ENCODE data around the gene EXOC8. TPM values are rescaled to one million over a fixed set of nuclear protein-coding genes. Genes with fewer than 3 reads are reported as not detected.

EXOC8 gene
- total RNA-seq, 2 experiments from 2014 or later, result 14.8 to 17.4 TPM

DNA sequence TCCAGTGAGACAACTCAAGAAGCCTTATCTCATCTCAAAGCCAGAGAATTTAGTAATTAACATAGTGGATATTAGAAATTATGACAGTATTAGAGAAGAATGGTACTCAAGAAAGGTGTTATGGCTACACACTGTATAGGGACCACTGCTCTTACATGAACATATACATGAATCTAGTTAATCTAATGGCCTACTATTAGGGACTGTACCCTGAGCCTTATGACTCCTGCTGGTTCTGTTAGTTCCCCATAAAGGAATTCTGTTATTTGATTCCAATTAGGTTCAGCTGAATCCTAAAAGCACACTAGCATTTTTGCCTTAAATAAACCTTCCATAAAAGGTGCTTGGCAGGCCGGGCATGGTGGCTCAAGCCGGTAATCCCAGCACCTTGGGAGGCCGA, 44.8 kb upstream of the EXOC8 start:
- Histone ChIP-seq H3K27ac (ENCODE audit: low read depth, low read length, poor library complexity, severe bottlenecking) (no peak overlapping the region), H4K20me1 (ENCODE audit: insufficient read depth, low read length) (no peaks in the 10 kb centered on the region), H2AFZ (ENCODE audit: low read length) (no peak overlapping the region), H3K79me2 (ENCODE audit: insufficient read depth, low read depth, low read length) (peaks cover 14% of the 10 kb centered on the region; the same call in 1 of the 2 replicates), H3K9me3 (ENCODE audit: low read length) (no peaks in the 10 kb centered on the region), H3K9me2 (ENCODE audit: insufficient read depth, low read length) (no peaks in the 10 kb centered on the region), H3K4me2 (ENCODE audit: low read length) (no peak overlapping the region), H3K4me1 (ENCODE audit: insufficient read depth, low read length, poor library complexity, severe bottlenecking) (no peaks in the 10 kb centered on the region), H3K4me3 (ENCODE audit: low read depth, low read length, poor library complexity, severe bottlenecking) (no peak overlapping the region), H3K36me3 (ENCODE audit: insufficient read depth, low read length) (no peaks in the 10 kb centered on the region)
- BruUV-seq (replicated peaks), result no TSS peak
- TF ChIP-seq, protein P1, sequence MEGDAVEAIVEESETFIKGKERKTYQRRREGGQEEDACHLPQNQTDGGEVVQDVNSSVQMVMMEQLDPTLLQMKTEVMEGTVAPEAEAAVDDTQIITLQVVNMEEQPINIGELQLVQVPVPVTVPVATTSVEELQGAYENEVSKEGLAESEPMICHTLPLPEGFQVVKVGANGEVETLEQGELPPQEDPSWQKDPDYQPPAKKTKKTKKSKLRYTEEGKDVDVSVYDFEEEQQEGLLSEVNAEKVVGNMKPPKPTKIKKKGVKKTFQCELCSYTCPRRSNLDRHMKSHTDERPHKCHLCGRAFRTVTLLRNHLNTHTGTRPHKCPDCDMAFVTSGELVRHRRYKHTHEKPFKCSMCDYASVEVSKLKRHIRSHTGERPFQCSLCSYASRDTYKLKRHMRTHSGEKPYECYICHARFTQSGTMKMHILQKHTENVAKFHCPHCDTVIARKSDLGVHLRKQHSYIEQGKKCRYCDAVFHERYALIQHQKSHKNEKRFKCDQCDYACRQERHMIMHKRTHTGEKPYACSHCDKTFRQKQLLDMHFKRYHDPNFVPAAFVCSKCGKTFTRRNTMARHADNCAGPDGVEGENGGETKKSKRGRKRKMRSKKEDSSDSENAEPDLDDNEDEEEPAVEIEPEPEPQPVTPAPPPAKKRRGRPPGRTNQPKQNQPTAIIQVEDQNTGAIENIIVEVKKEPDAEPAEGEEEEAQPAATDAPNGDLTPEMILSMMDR (conservative IDR thresholded peaks at IDR 0.05; ENCODE audit: low read length), result no peak
- no peak for TF ChIP-seq EZH2phosphoT487 (IDR thresholded peaks at IDR 0.05; ENCODE audit: borderline replicate concordance, low read depth, low read length)
- no peak for DNase-seq (ENCODE audit: low spot score)
- ChIA-PET CTCF (ENCODE audit: unreplicated experiment) (no interaction called here), POLR2A (no interaction called here)
- intact Hi-C loops (cut with micrococcal nuclease; ENCODE audit: unreplicated experiment), result no loop called here

DNA sequence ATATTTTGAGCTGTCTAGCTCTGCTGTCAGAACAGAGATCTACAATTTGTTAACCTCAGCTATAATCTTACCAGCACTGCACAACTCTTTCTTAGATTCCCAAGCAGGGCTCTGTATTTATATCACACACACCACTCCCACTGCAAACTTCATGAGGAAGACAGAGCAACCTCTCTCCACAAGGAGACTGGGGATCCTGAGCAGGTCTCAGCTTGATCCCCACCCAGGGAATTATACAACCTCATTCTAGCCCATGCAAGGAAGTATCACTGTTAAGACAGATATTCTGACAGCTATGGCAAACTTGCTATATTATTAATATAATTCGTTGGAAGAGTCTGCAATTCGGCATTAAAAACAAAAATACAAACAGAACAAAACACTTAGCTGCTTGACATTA, 44.1 kb upstream of the EXOC8 start:
- no TSS peak for BruUV-seq (replicated peaks)
- CTCF ChIA-PET (ENCODE audit: unreplicated experiment), result no interaction called here
- POLR2A ChIA-PET, result interaction anchor here (0.7 to 1.3 kb wide), 3 partner anchors 12 to 21 kb away, joined by 3 to 5 read pairs (median 5); no protein-coding TSS in a partner anchor

More for the DNA sequence above, 44.1 kb upstream of the EXOC8 start:
- H3K9me2 ChIP-seq (ENCODE audit: insufficient read depth, low read length), result no peaks in the 10 kb centered on the region
- H4K20me1 ChIP-seq (ENCODE audit: insufficient read depth, low read length), result no peaks in the 10 kb centered on the region
- H3K4me3 ChIP-seq (ENCODE audit: low read depth, low read length, poor library complexity, severe bottlenecking), result no peak overlapping the region
- peaks cover 14% of the 10 kb centered on the region; the same call in 1 of the 2 replicates for H3K79me2 ChIP-seq (ENCODE audit: insufficient read depth, low read depth, low read length)
- H3K27ac ChIP-seq (ENCODE audit: low read depth, low read length, poor library complexity, severe bottlenecking), result no peak overlapping the region
- no peaks in the 10 kb centered on the region for H3K36me3 ChIP-seq (ENCODE audit: insufficient read depth, low read length)
- intact Hi-C loops (cut with micrococcal nuclease; ENCODE audit: unreplicated experiment), result no loop called here
- no peak overlapping the region for H2AFZ ChIP-seq (ENCODE audit: low read length)
- DNase-seq (ENCODE audit: low spot score), result no peak
- no peak overlapping the region for H3K4me2 ChIP-seq (ENCODE audit: low read length)
- H3K4me1 ChIP-seq (ENCODE audit: insufficient read depth, low read length, poor library complexity, severe bottlenecking), result no peaks in the 10 kb centered on the region
- no peaks in the 10 kb centered on the region for H3K9me3 ChIP-seq (ENCODE audit: low read length)
- TF ChIP-seq EZH2phosphoT487 (IDR thresholded peaks at IDR 0.05; ENCODE audit: borderline replicate concordance, low read depth, low read length), result no peak
- TF ChIP-seq, protein P1 (conservative IDR thresholded peaks at IDR 0.05; ENCODE audit: low read length), result no peak
